Muscle layer of colon (tissue), 2 donors: ENCODE data around the gene FDX1.
A peak's percentile ranks its signal among the peaks of the same experiment; 100 is the strongest.
"Not testable (repeated sequence)": the region's sequence is repeated elsewhere in the genome, so short reads cannot be mapped to it uniquely, and the experiment has no call there.

Experiments
- H3K27ac ChIP-seq: one replicate; pipeline ENCODE4 v1.7.0; 2013; ENCODE audit warnings: low read depth, mild to moderate bottlenecking, low read length, moderate library complexity
- H3K27me3 ChIP-seq, 2 donors: one replicate each; pipeline ENCODE4 v1.7.0; 2013; ENCODE audit warnings: low read length in 2 of 2, mild to moderate bottlenecking in 2 of 2; ENCODE audit not compliant: insufficient read depth in 2 of 2, control insufficient read depth in 1 of 2
- H3K36me3 ChIP-seq: one replicate; pipeline ENCODE4 v1.7.0; 2013; ENCODE audit warnings: mild to moderate bottlenecking, low read length; ENCODE audit not compliant: insufficient read depth
- H3K4me1 ChIP-seq: one replicate; pipeline ENCODE4 v1.7.0; 2013; ENCODE audit warnings: mild to moderate bottlenecking, low read length; ENCODE audit not compliant: insufficient read depth
- H3K4me3 ChIP-seq, 2 donors: one replicate each; pipeline ENCODE4 v1.7.0; 2013; ENCODE audit warnings: low read length in 2 of 2, low read depth in 1 of 2, mild to moderate bottlenecking in 1 of 2, moderate library complexity in 1 of 2
- H3K9ac ChIP-seq: one replicate; pipeline ENCODE4 v1.7.0; 2013; ENCODE audit warnings: low read length
- H3K9me3 ChIP-seq: one replicate; pipeline ENCODE4 v1.7.0; 2013; ENCODE audit warnings: mild to moderate bottlenecking, low read length
- donor health status: abdominal sarcoma.
- donor health status: Adenocarcinoma of cecum.

Gene FDX1

DNA sequence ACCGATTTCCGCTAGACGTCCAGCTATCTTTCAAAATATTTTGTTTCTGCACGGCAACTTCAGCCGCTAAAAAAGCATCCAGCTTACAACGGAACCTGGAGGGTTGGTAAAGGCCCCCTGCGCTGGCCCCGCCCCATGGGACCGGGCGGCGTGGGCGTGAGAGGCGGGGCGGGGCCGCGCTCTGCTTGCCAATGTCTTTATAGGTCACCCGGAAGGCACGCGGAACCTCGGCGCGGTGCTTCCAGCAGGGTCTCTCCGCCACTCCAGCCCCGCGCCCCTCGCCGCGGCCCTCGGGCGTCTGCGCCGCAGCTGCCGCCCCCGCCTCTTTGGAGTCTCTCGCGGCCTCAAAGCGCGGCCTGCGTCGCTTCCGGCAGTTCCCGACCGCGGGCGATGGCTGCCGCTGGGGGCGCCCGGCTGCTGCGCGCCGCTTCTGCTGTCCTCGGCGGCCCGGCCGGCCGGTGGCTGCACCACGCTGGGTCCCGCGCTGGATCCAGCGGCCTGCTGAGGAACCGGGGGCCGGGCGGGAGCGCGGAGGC lies at the start of gene FDX1:
TSS of gene FDX1 (plus strand) at position 218 of the 536 bp plus-strand sequence. CDS start at position 391, 173 bp downstream.
- Histone ChIP-seq H3K36me3 (no peaks in the 10 kb centered on the region), H3K27ac (peak within 1 kb of the TSS; percentile 84), H3K4me1 (peaks cover 29% of the 10 kb centered on the region), H3K4me3 (peak within 1 kb of the TSS; percentile 76 to 98), H3K9me3 (no peaks in the 10 kb centered on the region), H3K27me3 (no peaks in the 10 kb centered on the region), H3K9ac (peak within 1 kb of the TSS; percentile 86)

DNA sequence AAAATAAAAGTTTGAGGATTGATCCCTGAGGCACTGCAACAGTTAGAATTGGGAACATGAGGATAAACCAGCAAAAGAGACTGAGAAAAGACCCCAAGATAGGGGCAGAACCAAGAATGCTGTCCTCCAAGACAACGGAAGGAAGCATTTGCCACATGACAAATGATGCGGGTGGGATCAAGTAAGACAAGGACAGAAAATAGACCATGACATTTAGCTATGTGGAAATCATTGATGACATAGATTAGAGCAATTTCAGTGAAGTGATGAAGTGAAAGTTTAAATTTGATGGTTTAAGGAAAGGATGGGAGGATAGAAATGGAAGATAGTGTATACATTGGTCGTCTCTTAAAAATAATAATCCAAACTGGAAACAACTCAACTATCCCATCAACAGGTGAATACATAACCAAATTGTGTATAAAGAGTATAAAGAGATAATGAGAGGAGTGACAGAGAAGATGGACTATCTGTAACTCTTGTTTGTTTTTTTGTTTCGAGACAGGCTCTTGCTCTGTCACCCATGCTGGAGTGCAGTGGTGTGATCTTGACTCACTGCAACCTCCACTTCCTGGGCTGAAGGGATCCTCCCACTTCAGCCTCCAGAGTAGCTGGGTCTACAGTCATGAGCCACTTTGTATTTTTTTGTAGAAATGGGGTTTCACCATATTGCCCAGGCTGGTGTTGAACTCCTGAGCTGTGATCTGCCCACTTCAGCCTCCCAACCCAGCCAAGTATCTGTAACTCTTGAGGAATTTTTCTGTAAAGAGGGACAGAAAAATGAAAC lies 48.7 kb upstream of the FDX1 start:
- H3K27ac ChIP-seq: no peak overlapping the region
- no peaks in the 10 kb centered on the region for H3K36me3 ChIP-seq
- no peak overlapping the region for H3K4me3 ChIP-seq
- peaks cover 4% of the 10 kb centered on the region for H3K4me1 ChIP-seq
- no peak overlapping the region for H3K9ac ChIP-seq
- H3K27me3 ChIP-seq: no peaks in the 10 kb centered on the region
- no peaks in the 10 kb centered on the region for H3K9me3 ChIP-seq

- not testable (repeated sequence) for H3K9me3 ChIP-seq, H3K4me1 ChIP-seq, H3K9ac ChIP-seq, H3K27me3 ChIP-seq, H3K36me3 ChIP-seq, H3K27ac ChIP-seq, H3K4me3 ChIP-seq
These were observed 41.5 kb upstream of the FDX1 start for GRCh38 chr11:110388231-110388630.

DNA sequence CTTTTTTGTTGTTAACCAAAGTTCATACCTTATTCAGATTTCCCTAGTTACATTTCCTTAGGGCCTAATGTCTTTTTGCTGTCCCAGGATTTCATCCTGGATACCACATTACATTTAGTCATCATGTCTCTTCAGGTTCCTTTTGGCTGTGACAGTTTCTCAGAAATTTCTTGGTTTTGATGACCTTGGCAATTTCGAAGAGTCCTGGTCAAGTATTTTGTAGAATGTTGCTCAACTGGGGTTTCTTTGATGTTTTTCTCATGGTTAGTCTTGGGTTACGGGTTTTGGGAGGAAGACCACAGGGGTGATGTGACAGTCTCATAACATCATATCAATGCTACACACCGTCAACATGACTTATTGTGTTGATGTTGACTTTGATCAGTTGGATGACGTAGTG lies 39.8 kb upstream of the FDX1 start:
- no peaks in the 10 kb centered on the region for H3K4me1 ChIP-seq
- H3K27ac ChIP-seq: no peak overlapping the region
- H3K4me3 ChIP-seq: no peak overlapping the region
- H3K27me3 ChIP-seq: no peaks in the 10 kb centered on the region
- H3K36me3 ChIP-seq: no peaks in the 10 kb centered on the region
- H3K9me3 ChIP-seq: no peaks in the 10 kb centered on the region
- no peak overlapping the region for H3K9ac ChIP-seq

GRCh38 chr11:110392056-110392455 lies 37.7 kb upstream of the FDX1 start:
- no peak overlapping the region for H3K27ac ChIP-seq
- H3K4me1 ChIP-seq: no peaks in the 10 kb centered on the region
- no peak overlapping the region for H3K9ac ChIP-seq
- H3K27me3 ChIP-seq: no peaks in the 10 kb centered on the region
- no peaks in the 10 kb centered on the region for H3K36me3 ChIP-seq
- H3K9me3 ChIP-seq: no peaks in the 10 kb centered on the region
- H3K4me3 ChIP-seq: no peak overlapping the region

DNA sequence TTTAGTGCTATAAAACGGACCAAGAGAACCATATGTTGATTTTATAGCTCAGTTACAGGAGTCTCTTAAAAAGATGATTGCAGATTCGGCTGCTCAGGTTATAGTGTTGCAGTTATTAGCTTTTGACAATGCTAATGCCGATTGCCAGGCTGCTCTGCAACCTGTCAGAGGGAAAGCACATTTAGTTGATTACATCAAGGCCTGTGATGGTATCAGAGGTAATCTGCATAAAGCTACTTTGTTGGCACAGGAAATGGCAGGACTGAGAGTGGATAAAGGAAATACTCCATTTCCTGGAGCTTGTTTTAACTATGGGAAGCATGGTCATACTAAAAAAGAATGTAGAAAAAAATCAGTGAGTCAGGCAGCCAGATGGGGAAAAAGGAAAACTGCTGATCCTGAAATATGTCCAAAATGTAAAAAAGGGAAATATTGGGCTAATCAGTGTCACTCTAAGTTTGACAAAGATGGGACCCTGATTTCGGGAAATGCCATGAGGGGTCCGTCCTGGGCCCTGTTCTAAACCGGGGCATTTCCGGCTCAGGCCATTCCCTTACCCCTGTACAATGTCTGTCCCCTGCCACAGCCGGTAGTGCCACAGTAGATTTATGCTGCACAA lies 32.0 kb upstream of the FDX1 start:
- H3K9me3 ChIP-seq, H3K9ac ChIP-seq, H3K27ac ChIP-seq, H3K36me3 ChIP-seq, H3K4me3 ChIP-seq, H3K27me3 ChIP-seq, H3K4me1 ChIP-seq: not testable (repeated sequence)

GRCh38 chr11:110403585-110403984 lies 26.2 kb upstream of the FDX1 start:
- H3K9ac ChIP-seq: not testable (repeated sequence)

GRCh38 chr11:110405636-110406035 lies 24.1 kb upstream of the FDX1 start:
- H3K36me3 ChIP-seq, H3K9ac ChIP-seq, H3K27me3 ChIP-seq, H3K9me3 ChIP-seq, H3K4me3 ChIP-seq, H3K27ac ChIP-seq, H3K4me1 ChIP-seq: not testable (repeated sequence)

More at GRCh38 chr11:110403585-110403984, 26.2 kb upstream of the FDX1 start:
- not testable (repeated sequence) for H3K27me3 ChIP-seq, H3K9me3 ChIP-seq, H3K4me1 ChIP-seq, H3K27ac ChIP-seq, H3K36me3 ChIP-seq, H3K4me3 ChIP-seq

- no peaks in the 10 kb centered on the region for H3K36me3 ChIP-seq
- no peak overlapping the region for H3K27ac ChIP-seq
- H3K4me3 ChIP-seq: no peak overlapping the region
- no peaks in the 10 kb centered on the region for H3K4me1 ChIP-seq
- no peaks in the 10 kb centered on the region for H3K9me3 ChIP-seq
- H3K27me3 ChIP-seq: no peaks in the 10 kb centered on the region
- H3K9ac ChIP-seq: no peak overlapping the region
These were observed 22.4 kb upstream of the FDX1 start for GRCh38 chr11:110407315-110407714.

GRCh38 chr11:110409174-110409573 lies 20.6 kb upstream of the FDX1 start:
- Histone ChIP-seq H3K27ac (no peak overlapping the region), H3K9ac (no peak overlapping the region)

GRCh38 chr11:110410651-110411050 lies 19.1 kb upstream of the FDX1 start:
- no peaks in the 10 kb centered on the region for H3K9me3 ChIP-seq
- no peak overlapping the region for H3K27ac ChIP-seq
- no peaks in the 10 kb centered on the region for H3K4me1 ChIP-seq
- H3K36me3 ChIP-seq: no peaks in the 10 kb centered on the region
- H3K27me3 ChIP-seq: no peaks in the 10 kb centered on the region
- H3K9ac ChIP-seq: no peak overlapping the region
- H3K4me3 ChIP-seq: no peak overlapping the region

More at GRCh38 chr11:110409174-110409573, 20.6 kb upstream of the FDX1 start:
- H3K27me3 ChIP-seq: no peaks in the 10 kb centered on the region
- H3K36me3 ChIP-seq: no peaks in the 10 kb centered on the region
- H3K4me3 ChIP-seq: no peak overlapping the region
- H3K4me1 ChIP-seq: no peaks in the 10 kb centered on the region
- no peaks in the 10 kb centered on the region for H3K9me3 ChIP-seq
